ENCODE measurements around the gene PRR7. TPM values are rescaled to one million over a fixed set of nuclear protein-coding genes. Genes with fewer than 3 reads are reported as not detected.
"Not testable (repeated sequence)": the region's sequence is repeated elsewhere in the genome, so short reads cannot be mapped to it uniquely, and the experiment has no call there.

The PRR7 gene
- total RNA-seq, 2 donors from 2014 or later = 0.90 to 1.1 TPM

DNA sequence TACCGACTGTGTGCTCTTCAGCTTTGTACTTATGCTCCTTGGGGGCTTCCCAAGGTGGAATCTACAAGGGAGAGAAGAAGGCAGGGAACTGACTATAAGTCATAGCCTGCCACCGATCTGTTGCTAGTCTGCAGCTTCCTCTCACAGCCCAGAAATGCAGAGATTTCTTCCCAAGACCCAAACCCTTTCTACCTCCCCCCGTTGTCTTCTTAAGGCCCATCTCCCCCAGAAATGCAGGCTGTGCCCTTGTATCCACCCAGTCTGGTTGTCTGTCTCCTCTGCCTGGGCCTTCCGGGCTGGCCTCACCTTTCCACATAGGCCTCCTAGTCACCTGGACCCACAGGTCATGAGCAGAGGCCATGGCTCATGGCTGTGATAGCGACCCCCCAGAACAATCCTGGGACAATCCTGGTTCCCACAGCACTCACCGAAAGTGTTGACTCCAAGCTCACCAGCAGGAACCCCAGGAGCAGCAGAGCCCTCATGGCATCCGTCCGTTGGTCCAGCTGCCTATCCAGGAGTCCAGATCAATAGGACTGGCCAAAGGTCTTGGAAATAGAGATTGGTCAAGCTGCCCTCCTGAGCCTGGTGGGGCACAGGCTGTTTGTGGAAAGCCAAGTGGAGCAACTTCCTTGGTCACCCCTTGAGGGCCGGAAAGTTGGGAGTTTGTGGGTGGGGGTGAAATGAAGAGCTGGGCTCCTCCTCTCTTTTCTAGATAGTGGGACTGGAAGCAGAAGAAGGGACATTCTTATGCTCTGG, 37.4 kb upstream of the PRR7 start, which contains the start of gene F12:
Gene F12, minus strand, starts transcription at position 522 of the 759 bp plus-strand sequence. Its CDS starts 37 bp downstream, at position 485.
- Histone ChIP-seq H3K27me3 (no peaks in the 10 kb centered on the region), H3K36me3 (no peaks in the 10 kb centered on the region), H3K27ac (no peak within 1 kb of the TSS), H3K4me1 (peaks cover 0 to 7% of the 10 kb centered on the region in 2 donors), H3K9me3 (no peaks in the 10 kb centered on the region), H3K4me3 (no peak within 1 kb of the TSS)
- TF ChIP-seq, protein P1, sequence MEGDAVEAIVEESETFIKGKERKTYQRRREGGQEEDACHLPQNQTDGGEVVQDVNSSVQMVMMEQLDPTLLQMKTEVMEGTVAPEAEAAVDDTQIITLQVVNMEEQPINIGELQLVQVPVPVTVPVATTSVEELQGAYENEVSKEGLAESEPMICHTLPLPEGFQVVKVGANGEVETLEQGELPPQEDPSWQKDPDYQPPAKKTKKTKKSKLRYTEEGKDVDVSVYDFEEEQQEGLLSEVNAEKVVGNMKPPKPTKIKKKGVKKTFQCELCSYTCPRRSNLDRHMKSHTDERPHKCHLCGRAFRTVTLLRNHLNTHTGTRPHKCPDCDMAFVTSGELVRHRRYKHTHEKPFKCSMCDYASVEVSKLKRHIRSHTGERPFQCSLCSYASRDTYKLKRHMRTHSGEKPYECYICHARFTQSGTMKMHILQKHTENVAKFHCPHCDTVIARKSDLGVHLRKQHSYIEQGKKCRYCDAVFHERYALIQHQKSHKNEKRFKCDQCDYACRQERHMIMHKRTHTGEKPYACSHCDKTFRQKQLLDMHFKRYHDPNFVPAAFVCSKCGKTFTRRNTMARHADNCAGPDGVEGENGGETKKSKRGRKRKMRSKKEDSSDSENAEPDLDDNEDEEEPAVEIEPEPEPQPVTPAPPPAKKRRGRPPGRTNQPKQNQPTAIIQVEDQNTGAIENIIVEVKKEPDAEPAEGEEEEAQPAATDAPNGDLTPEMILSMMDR (IDR thresholded peaks at IDR 0.05) = no peak
- no peak for DNase-seq (ENCODE audit: low spot score)

DNA sequence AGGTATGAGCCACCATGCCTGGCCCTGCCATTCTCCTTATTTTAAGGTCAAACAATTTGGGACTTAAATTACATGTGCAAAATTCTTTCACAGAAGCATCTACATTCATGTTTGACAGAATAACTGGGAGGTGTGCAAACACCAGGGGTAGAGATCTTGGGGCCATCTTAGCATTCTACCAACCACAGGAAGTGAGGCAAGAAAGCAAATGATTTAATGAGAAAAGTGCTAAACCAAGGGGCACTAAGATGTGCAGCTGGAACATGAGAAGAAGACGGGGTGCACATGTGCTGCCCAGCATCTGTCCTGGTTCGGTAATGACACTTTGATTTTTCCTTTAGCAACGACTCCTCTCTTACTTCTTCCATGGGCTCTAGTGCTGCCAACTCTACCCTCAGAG, 36.0 kb upstream of the PRR7 start:
- Histone ChIP-seq H3K36me3 (no peaks in the 10 kb centered on the region), H3K27me3 (no peaks in the 10 kb centered on the region)
- TF ChIP-seq, protein P1 (IDR thresholded peaks at IDR 0.05) = no peak

DNA sequence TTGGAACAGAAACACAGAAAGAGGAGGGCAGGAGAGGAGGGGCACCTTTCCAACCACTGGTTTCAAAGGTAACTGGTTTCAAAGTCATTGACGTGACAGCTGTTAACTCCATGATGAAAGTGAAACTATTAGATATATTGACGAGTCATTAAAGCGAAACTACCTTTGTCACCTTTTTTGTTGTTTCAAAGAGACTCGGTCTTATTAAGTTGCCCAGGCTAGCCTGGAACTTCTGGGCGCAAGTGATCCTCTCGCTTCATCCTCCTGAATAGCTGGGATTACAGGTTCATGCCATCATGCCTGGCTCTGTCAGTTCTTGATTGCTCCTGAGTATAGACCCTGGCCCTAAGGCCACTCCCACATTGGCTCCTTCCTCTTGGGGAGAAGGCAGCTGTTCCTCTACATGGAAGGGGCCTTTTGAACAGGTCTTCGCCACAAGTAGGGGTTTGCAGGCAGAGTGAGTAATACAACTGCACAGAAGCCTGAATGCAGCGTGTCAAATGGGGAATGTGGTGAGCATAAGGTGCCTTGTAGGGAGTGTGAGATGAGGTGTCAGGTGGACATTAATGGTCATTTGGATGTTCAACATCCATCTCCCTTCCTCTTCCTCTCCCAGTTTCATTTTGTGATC, 33.9 kb upstream of the PRR7 start:
- no peaks in the 10 kb centered on the region for H3K9me3 ChIP-seq
- H3K4me3 ChIP-seq = no peak overlapping the region
- no peaks in the 10 kb centered on the region for H3K4me1 ChIP-seq
- no peak overlapping the region for H3K27ac ChIP-seq
- no peaks in the 10 kb centered on the region for H3K36me3 ChIP-seq
- TF ChIP-seq, protein P1 (IDR thresholded peaks at IDR 0.05) = no peak
- H3K27me3 ChIP-seq = no peaks in the 10 kb centered on the region
- no peak for DNase-seq (ENCODE audit: low spot score)

More for the DNA sequence above, 36.0 kb upstream of the PRR7 start:
- no peak overlapping the region for H3K4me3 ChIP-seq
- no peaks in the 10 kb centered on the region for H3K4me1 ChIP-seq
- H3K9me3 ChIP-seq = no peaks in the 10 kb centered on the region
- no peak overlapping the region for H3K27ac ChIP-seq
- DNase-seq (ENCODE audit: low spot score) = no peak

DNA sequence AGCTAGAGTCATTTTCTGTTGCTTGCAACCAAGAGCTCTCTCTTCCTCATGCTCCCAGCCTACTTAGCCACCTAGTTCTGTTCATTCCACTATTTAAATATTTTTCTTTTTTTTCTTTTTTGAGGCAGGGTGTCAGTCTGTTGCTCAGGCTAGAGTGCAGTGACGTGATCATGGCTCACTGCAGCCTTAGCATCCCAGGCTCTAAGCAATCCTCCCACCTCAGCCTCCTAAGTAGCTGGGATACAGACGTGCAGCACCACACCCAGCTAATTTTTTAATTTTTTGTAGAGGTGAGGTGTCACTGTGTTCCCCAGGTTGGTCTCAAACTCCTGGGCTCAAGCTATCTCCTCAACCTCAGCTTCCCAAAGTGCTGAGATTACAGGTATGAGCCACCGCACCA, 32.1 kb upstream of the PRR7 start:
- Histone ChIP-seq H3K27ac (no peak overlapping the region), H3K9me3 (no peaks in the 10 kb centered on the region), H3K4me3 (no peak overlapping the region), H3K36me3 (no peaks in the 10 kb centered on the region), H3K27me3 (no peaks in the 10 kb centered on the region), H3K4me1 (no peaks in the 10 kb centered on the region)
- TF ChIP-seq, protein P1 (IDR thresholded peaks at IDR 0.05) = no peak
- no peak for DNase-seq (ENCODE audit: low spot score)

DNA sequence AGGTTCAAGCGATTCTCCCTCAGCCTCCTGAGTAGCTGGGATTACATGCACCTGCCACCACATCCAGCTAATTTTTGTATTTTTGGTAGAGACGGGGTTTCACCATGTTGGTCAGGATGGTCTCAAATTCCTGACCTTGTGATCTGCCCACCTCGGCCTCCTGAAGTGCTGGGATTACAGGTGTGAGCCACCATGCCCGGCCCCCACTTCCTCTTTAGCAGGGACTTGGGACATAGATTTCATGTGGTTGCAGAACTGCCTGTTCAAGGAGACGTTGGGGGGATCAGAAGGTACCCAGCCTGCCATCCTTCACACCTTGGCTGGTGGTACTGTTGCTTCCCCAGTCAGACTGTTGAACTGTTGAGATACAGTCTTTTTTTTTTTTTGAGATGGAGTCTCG, 29.5 kb upstream of the PRR7 start:
- not testable (repeated sequence) for H3K9me3 ChIP-seq; H3K4me1 ChIP-seq; H3K36me3 ChIP-seq; DNase-seq (ENCODE audit: low spot score); H3K27me3 ChIP-seq; H3K4me3 ChIP-seq; H3K27ac ChIP-seq

DNA sequence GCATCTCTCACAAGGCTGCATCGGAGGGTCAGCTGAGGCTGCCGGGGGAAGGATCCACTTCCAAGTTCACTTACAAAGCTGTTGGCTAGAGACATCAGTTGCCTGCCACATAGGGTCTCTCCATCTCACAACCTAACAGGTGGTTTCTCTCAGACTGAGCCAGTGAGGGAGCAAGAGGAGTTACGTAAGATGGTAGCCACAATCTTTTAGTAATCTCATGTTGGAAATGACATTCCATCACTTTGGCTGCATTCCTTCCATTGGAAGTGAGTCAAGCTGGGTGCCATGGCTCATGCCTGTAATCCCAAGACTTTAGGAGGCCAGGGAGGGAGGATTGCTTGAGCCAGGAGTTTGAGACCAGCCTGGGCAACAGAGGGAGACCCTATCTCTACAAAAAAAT, 27.6 kb upstream of the PRR7 start:
- TF ChIP-seq, protein P1 (IDR thresholded peaks at IDR 0.05) = no peak
- DNase-seq (ENCODE audit: low spot score) = no peak
- Histone ChIP-seq H3K9me3 (no peaks in the 10 kb centered on the region), H3K4me1 (no peaks in the 10 kb centered on the region), H3K36me3 (no peaks in the 10 kb centered on the region), H3K27ac (no peak overlapping the region), H3K4me3 (no peak overlapping the region), H3K27me3 (no peaks in the 10 kb centered on the region)

DNA sequence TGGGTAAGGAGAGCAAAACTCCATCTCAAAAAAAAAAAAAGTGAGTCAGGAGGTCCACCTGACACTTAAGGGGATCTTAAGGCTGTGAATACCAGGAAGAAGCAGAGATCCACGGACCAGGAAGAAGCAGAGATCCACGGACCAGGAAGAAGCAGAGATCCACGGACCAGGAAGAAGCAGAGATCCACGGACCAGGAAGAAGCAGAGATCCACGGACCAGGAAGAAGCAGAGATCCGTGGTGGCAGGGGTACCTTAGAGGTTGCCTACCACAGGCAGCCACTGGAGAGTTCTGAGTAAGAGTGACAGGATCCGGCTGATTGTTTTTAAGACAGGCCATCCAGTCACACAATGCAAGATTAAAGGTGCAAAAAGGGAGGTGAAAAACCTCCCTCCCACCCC, 26.1 kb upstream of the PRR7 start:
- not testable (repeated sequence) for H3K27me3 ChIP-seq; H3K27ac ChIP-seq; DNase-seq (ENCODE audit: low spot score)

More for the DNA sequence above, 26.1 kb upstream of the PRR7 start:
- H3K4me1 ChIP-seq, H3K9me3 ChIP-seq, H3K4me3 ChIP-seq, H3K36me3 ChIP-seq: not testable (repeated sequence)

Measured in right atrium auricular region (tissue), 2 donors.